MM.1S (cell line): ENCODE results near the gene FAHD1.
"Not testable (repeated sequence)": the region's sequence is repeated elsewhere in the genome, so short reads cannot be mapped to it uniquely, and the experiment has no call there.

Source experiments
- DNase-seq: peaks from one replicate; pipeline ENCODE4 v3.0.0-alpha.2; 2015
- H2AFZ ChIP-seq: fragments of 300-600 bp; sonication (generic); 2 replicates; pipeline ENCODE4 v1.6.0; 2016; ENCODE audit warnings: antibody characterized with exemption, low read length
- H3F3A ChIP-seq: fragments of 300-600 bp; sonication (generic); 2 replicates; pipeline ENCODE4 v1.6.1; 2016; ENCODE audit warnings: mild to moderate bottlenecking, antibody characterized with exemption, low read length, moderate library complexity, mixed read lengths; ENCODE audit not compliant: insufficient read depth
- H3K27ac ChIP-seq: fragments of 300-600 bp; sonication (generic); 2 replicates; pipeline ENCODE4 v1.5.1; 2016; ENCODE audit warnings: mild to moderate bottlenecking, low read length
- H3K27me3 ChIP-seq: fragments of 300-600 bp; sonication (generic); replicated peaks from 2 replicates; pipeline ENCODE4 v1.6.0; 2016; ENCODE audit warnings: low read length; ENCODE audit not compliant: insufficient read depth
- H3K36me3 ChIP-seq: fragments of 300-600 bp; sonication (generic); replicated peaks from 2 replicates; pipeline ENCODE4 v1.6.1; 2016; ENCODE audit warnings: mild to moderate bottlenecking, low read length, mixed read lengths; ENCODE audit not compliant: insufficient read depth
- H3K4me1 ChIP-seq: fragments of 300-600 bp; sonication (generic); 2 replicates; pipeline ENCODE4 v1.6.1; 2016; ENCODE audit warnings: low read length, mixed read lengths
- H3K4me2 ChIP-seq: fragments of 300-600 bp; sonication (generic); 2 replicates; pipeline ENCODE4 v1.6.0; 2016; ENCODE audit warnings: low read depth, low read length
- H3K4me3 ChIP-seq: fragments of 300-600 bp; sonication (generic); 2 replicates; pipeline ENCODE4 v1.5.1; 2016; ENCODE audit warnings: low read length, mixed read lengths
- H3K79me2 ChIP-seq: fragments of 300-600 bp; sonication (generic); 2 replicates; pipeline ENCODE4 v1.6.1; 2016; ENCODE audit warnings: mixed run types, low read length, mixed read lengths
- H3K9ac ChIP-seq: fragments of 300-600 bp; sonication (generic); 2 replicates; pipeline ENCODE4 v1.6.1; 2016; ENCODE audit warnings: low read length, mixed read lengths
- H3K9me2 ChIP-seq: fragments of 300-600 bp; sonication (generic); replicated peaks from 2 replicates; pipeline ENCODE4 v1.6.1; 2016; ENCODE audit warnings: mild to moderate bottlenecking, low read length, mixed read lengths; ENCODE audit not compliant: insufficient read depth
- H3K9me3 ChIP-seq: fragments of 300-600 bp; sonication (generic); replicated peaks from 2 replicates; pipeline ENCODE4 v1.6.1; 2016; ENCODE audit warnings: mild to moderate bottlenecking, low read length, mixed read lengths; ENCODE audit not compliant: insufficient read depth
- H4K20me1 ChIP-seq: fragments of 300-600 bp; sonication (generic); 2 replicates; pipeline ENCODE4 v1.6.1; 2016; ENCODE audit warnings: mild to moderate bottlenecking, low read length, moderate library complexity, mixed read lengths; ENCODE audit not compliant: insufficient read depth
- EZH2 ChIP-seq: fragments of 300-600 bp; sonication (generic); optimal IDR thresholded peaks from 2 replicates; pipeline ENCODE3; 2017; ENCODE audit warnings: low read depth, mild to moderate bottlenecking, antibody characterized with exemption, low read length, mixed read lengths
- EZH2phosphoT487 ChIP-seq: fragments of 300-600 bp; sonication (generic); IDR thresholded peaks from 2 replicates; pipeline ENCODE4 v1.6.1; 2018; ENCODE audit warnings: antibody characterized with exemption, low read length
- TF ChIP-seq, protein P1 (sequence below): fragments of 300-600 bp; sonication (generic); IDR thresholded peaks from 2 replicates; pipeline ENCODE4 v1.5.1; 2016; ENCODE audit warnings: antibody characterized with exemption, low read length, mixed read lengths

The FAHD1 gene

GRCh38 chr16:1874854-1875253 lies 47.8 kb downstream of the FAHD1 start:
- Histone ChIP-seq H3K27me3 (no peaks in the 10 kb centered on the region), H3K9me2 (no peaks in the 10 kb centered on the region), H3K4me2 (no peak overlapping the region), H3K4me1 (0 out of 2 replicates have a peak, but pooled peaks cover 4% of the 10 kb centered on the region), H4K20me1 (no peaks in the 10 kb centered on the region), H3K36me3 (no peaks in the 10 kb centered on the region), H3K4me3 (no peak overlapping the region), H2AFZ (no peak overlapping the region), H3F3A (peaks cover 6% of the 10 kb centered on the region; the same call in 1 of the 2 replicates), H3K27ac (no peak overlapping the region), H3K9me3 (no peaks in the 10 kb centered on the region), H3K79me2 (no peaks in the 10 kb centered on the region), H3K9ac (no peak overlapping the region)
- DNase-seq: no peak
- no peak for TF ChIP-seq EZH2phosphoT487

- H3K27ac ChIP-seq: peak overlapping the region; percentile 33; the same call in 1 of the 2 replicates
Measured at GRCh38 chr16:1876066-1876465, 49.1 kb downstream of the FAHD1 start.

DNA sequence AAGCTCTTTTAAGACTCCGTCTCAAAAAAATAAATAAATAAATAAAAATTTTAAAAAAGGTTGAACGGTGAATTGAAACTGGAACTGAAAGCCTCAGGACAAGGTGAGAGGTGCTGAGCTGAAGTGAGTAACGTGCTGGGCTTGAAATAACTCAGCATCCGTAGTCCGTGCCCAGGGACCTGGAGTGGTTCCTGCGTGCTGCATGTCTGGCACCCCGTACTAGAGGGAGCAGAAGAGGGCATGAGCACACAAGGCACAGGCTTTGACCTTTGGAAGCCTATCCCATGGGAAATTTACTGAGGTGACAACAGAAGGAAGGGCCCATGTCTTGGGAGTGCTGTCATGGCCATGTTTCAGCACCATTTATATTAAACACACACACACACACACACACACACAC lies 49.5 kb downstream of the FAHD1 start:
- no peak overlapping the region for H3K9ac ChIP-seq
- no peaks in the 10 kb centered on the region for H3K9me3 ChIP-seq
- peak overlapping the region; percentile 47; the same call in 1 of the 2 replicates for H3K4me2 ChIP-seq

More at GRCh38 chr16:1876066-1876465, 49.1 kb downstream of the FAHD1 start:
- not testable (repeated sequence) for H3K9me2 ChIP-seq, H3K27me3 ChIP-seq, H4K20me1 ChIP-seq, H3K9me3 ChIP-seq, H3K4me1 ChIP-seq, H3K79me2 ChIP-seq, H3K9ac ChIP-seq, H3F3A ChIP-seq, H3K36me3 ChIP-seq
- peak; percentile 41 for DNase-seq
- H3K4me2 ChIP-seq: peak overlapping the region; percentile 47; the same call in 1 of the 2 replicates
- 0 out of 2 replicates have a peak overlapping the region, but pooled peaks have one; percentile 34 for H2AFZ ChIP-seq
- peak overlapping the region; percentile 24; the same call in 1 of the 2 replicates for H3K4me3 ChIP-seq

GRCh38 chr16:1877089-1877488 lies 50.1 kb downstream of the FAHD1 start:
- no peaks in the 10 kb centered on the region for H3K79me2 ChIP-seq
- no peaks in the 10 kb centered on the region for H3K9me3 ChIP-seq
- H3K27ac ChIP-seq: no peak overlapping the region
- TF ChIP-seq EZH2 (no peak), EZH2phosphoT487 (no peak)
- TF ChIP-seq, protein P1, sequence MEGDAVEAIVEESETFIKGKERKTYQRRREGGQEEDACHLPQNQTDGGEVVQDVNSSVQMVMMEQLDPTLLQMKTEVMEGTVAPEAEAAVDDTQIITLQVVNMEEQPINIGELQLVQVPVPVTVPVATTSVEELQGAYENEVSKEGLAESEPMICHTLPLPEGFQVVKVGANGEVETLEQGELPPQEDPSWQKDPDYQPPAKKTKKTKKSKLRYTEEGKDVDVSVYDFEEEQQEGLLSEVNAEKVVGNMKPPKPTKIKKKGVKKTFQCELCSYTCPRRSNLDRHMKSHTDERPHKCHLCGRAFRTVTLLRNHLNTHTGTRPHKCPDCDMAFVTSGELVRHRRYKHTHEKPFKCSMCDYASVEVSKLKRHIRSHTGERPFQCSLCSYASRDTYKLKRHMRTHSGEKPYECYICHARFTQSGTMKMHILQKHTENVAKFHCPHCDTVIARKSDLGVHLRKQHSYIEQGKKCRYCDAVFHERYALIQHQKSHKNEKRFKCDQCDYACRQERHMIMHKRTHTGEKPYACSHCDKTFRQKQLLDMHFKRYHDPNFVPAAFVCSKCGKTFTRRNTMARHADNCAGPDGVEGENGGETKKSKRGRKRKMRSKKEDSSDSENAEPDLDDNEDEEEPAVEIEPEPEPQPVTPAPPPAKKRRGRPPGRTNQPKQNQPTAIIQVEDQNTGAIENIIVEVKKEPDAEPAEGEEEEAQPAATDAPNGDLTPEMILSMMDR: no peak
- no peak overlapping the region for H3K9ac ChIP-seq
- no peaks in the 10 kb centered on the region for H3K36me3 ChIP-seq
- no peaks in the 10 kb centered on the region for H3K9me2 ChIP-seq
- H4K20me1 ChIP-seq: no peaks in the 10 kb centered on the region
- no peak overlapping the region for H3K4me2 ChIP-seq
- DNase-seq: no peak
- no peak overlapping the region for H2AFZ ChIP-seq
- no peaks in the 10 kb centered on the region for H3K27me3 ChIP-seq
- 0 out of 2 replicates have a peak, but pooled peaks cover 4% of the 10 kb centered on the region for H3K4me1 ChIP-seq
- peaks cover 6% of the 10 kb centered on the region; the same call in 1 of the 2 replicates for H3F3A ChIP-seq
- no peak overlapping the region for H3K4me3 ChIP-seq

More for the DNA sequence above, 49.5 kb downstream of the FAHD1 start:
- 0 out of 2 replicates have a peak, but pooled peaks cover 4% of the 10 kb centered on the region for H3K4me1 ChIP-seq
- no peaks in the 10 kb centered on the region for H4K20me1 ChIP-seq
- peak overlapping the region; percentile 24; the same call in 1 of the 2 replicates for H3K4me3 ChIP-seq
- TF ChIP-seq EZH2phosphoT487 (no peak), EZH2 (no peak)
- TF ChIP-seq, protein P1: no peak
- DNase-seq: peak; percentile 86
- H3K27me3 ChIP-seq: no peaks in the 10 kb centered on the region
- H2AFZ ChIP-seq: 0 out of 2 replicates have a peak overlapping the region, but pooled peaks have one; percentile 34
- H3F3A ChIP-seq: peaks cover 6% of the 10 kb centered on the region; the same call in 1 of the 2 replicates
- H3K36me3 ChIP-seq: no peaks in the 10 kb centered on the region
- no peaks in the 10 kb centered on the region for H3K79me2 ChIP-seq
- peak overlapping the region; percentile 33; the same call in 1 of the 2 replicates for H3K27ac ChIP-seq
- no peaks in the 10 kb centered on the region for H3K9me2 ChIP-seq
